Nephron progenitor cell (in vitro differentiated cells): Measurements from ENCODE around the gene TFEB.

Experiments
- DNase-seq: peaks from one replicate; pipeline ENCODE4 v3.0.0; 2021
- H3K27ac Mint-ChIP-seq: 2 replicates; pipeline ENCODE4 v1.8.0; 2021; ENCODE audit warnings: mild to moderate bottlenecking, moderate library complexity, mixed read lengths
- H3K27me3 Mint-ChIP-seq: 2 replicates; pipeline ENCODE4 v1.8.0; 2021; ENCODE audit warnings: mild to moderate bottlenecking, low read depth, mixed read lengths; ENCODE audit not compliant: poor library complexity
- H3K36me3 Mint-ChIP-seq: 2 replicates; pipeline ENCODE4 v1.8.0; 2021; ENCODE audit warnings: low read depth, mixed read lengths
- H3K4me1 Mint-ChIP-seq: 2 replicates; pipeline ENCODE4 v1.8.0; 2021; ENCODE audit warnings: mixed read lengths
- H3K4me3 Mint-ChIP-seq: 2 replicates; pipeline ENCODE4 v1.8.0; 2021; ENCODE audit warnings: mild to moderate bottlenecking, moderate library complexity, mixed read lengths
- H3K9me3 Mint-ChIP-seq: 2 replicates; pipeline ENCODE4 v1.8.0; 2021; ENCODE audit warnings: mild to moderate bottlenecking, moderate library complexity, mixed read lengths
- TF ChIP-seq, protein P1 (sequence below): fragments of 200-600 bp; sonication (generic); IDR thresholded peaks from 2 replicates; pipeline ENCODE4 v1.5.0; 2021; ENCODE audit warnings: antibody characterized with exemption

TFEB gene

GRCh38 chr6:41672016-41672415 is 63.4 kb downstream of the TFEB start:
- H3K36me3 Mint-ChIP-seq, result no peaks in the 10 kb centered on the region
- TF ChIP-seq, protein P1, sequence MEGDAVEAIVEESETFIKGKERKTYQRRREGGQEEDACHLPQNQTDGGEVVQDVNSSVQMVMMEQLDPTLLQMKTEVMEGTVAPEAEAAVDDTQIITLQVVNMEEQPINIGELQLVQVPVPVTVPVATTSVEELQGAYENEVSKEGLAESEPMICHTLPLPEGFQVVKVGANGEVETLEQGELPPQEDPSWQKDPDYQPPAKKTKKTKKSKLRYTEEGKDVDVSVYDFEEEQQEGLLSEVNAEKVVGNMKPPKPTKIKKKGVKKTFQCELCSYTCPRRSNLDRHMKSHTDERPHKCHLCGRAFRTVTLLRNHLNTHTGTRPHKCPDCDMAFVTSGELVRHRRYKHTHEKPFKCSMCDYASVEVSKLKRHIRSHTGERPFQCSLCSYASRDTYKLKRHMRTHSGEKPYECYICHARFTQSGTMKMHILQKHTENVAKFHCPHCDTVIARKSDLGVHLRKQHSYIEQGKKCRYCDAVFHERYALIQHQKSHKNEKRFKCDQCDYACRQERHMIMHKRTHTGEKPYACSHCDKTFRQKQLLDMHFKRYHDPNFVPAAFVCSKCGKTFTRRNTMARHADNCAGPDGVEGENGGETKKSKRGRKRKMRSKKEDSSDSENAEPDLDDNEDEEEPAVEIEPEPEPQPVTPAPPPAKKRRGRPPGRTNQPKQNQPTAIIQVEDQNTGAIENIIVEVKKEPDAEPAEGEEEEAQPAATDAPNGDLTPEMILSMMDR, result no peak
- H3K27me3 Mint-ChIP-seq, result peaks cover 34% of the 10 kb centered on the region
- H3K4me1 Mint-ChIP-seq, result peaks cover 49% of the 10 kb centered on the region
- no peak overlapping the region for H3K27ac Mint-ChIP-seq
- no peak overlapping the region for H3K4me3 Mint-ChIP-seq
- DNase-seq, result no peak
- H3K9me3 Mint-ChIP-seq, result peaks cover 24% of the 10 kb centered on the region

DNA sequence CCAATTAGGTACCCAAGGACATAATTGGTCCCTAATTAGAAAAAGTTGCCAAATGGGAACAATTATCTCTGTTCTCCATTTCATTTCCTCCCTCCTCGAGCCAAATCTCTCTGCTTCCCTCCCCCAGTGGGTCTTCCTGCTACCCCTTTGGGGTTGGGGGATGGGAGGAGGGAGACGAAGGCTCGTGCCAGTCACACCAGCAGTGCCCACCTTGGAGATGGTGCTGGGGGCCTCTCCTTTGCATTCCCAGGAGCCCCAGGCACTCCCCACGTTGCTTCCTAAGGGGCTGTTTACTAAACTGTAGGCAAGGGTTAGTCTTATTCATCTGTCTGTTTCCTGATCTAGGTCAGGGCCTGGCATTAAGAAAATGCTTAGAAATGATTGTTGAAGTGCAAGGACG is 64.0 kb downstream of the TFEB start:
- H3K27ac Mint-ChIP-seq, result no peak overlapping the region
- H3K36me3 Mint-ChIP-seq, result no peaks in the 10 kb centered on the region
- H3K4me1 Mint-ChIP-seq, result peaks cover 46% of the 10 kb centered on the region
- H3K27me3 Mint-ChIP-seq, result peaks cover 30% of the 10 kb centered on the region
- no peak overlapping the region for H3K4me3 Mint-ChIP-seq
- TF ChIP-seq, protein P1, result no peak
- no peak for DNase-seq
- peaks cover 24% of the 10 kb centered on the region for H3K9me3 Mint-ChIP-seq

DNA sequence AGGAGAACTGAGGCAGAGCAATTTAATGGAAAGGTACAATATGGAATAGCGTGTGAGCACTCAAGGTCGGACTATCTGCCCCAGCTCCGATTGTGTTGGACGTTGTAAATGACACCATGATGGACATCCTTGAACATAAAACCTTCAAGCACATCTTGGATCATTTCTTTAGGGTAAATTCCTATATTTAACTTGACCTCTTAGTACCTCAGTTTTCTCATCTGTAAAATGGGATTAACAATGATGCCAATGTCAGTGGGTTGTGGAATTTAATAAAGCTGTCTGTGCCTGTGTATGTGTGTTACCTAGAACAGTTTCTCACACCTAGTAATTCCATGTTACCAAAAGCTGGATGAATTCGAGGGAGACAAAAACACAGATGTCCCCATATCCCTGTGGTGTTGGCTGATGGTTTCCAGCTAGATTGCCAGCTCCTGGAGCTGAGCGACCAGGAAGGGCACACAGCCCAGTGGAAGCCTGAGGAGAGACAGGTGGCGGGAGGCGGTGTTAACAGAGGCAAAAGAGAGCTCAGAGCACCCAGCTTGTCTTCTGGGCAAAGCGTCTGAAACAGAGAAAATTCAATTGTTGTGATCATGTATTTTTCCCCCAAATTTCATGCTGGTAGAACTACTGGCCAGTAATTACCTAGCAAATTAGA is 64.6 kb downstream of the TFEB start:
- Mint-ChIP-seq H3K9me3 (peaks cover 24% of the 10 kb centered on the region), H3K4me3 (no peak overlapping the region), H3K27ac (no peak overlapping the region), H3K36me3 (no peaks in the 10 kb centered on the region), H3K4me1 (peaks cover 40% of the 10 kb centered on the region), H3K27me3 (peaks cover 30% of the 10 kb centered on the region)
- TF ChIP-seq, protein P1, result no peak
- no peak for DNase-seq

DNA sequence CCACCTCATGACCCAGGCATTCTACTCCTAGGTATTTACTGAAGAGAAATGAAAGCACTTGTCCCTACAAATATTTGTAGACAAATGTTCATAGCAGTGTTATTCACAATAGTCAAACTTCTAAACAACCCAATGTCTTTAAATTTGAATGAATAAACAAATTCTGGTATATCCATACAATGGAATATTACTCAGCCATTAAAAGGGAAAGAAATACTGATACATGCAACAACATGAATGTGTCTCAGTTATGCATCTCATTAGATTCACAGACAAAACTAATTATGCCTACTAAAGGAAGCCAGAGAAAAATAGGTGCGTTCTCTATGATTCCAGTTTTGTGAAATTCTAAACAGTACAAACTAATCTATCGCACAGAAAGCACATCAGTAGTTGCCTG is 66.4 kb downstream of the TFEB start:
- Mint-ChIP-seq H3K9me3 (peaks cover 24% of the 10 kb centered on the region), H3K27ac (no peak overlapping the region), H3K27me3 (peaks cover 30% of the 10 kb centered on the region), H3K36me3 (no peaks in the 10 kb centered on the region), H3K4me1 (peaks cover 28% of the 10 kb centered on the region), H3K4me3 (no peak overlapping the region)
- no peak for DNase-seq
- TF ChIP-seq, protein P1, result no peak

- no peak for DNase-seq
- peaks cover 24% of the 10 kb centered on the region for H3K9me3 Mint-ChIP-seq
- H3K27me3 Mint-ChIP-seq, result peaks cover 38% of the 10 kb centered on the region
- no peak overlapping the region for H3K27ac Mint-ChIP-seq
- H3K4me1 Mint-ChIP-seq, result peaks cover 28% of the 10 kb centered on the region
- TF ChIP-seq, protein P1, result no peak
- H3K36me3 Mint-ChIP-seq, result no peaks in the 10 kb centered on the region
- H3K4me3 Mint-ChIP-seq, result no peak overlapping the region
Observed at GRCh38 chr6:41667195-41667594, 68.2 kb downstream of the TFEB start.

GRCh38 chr6:41664271-41664670 is 71.1 kb downstream of the TFEB start:
- H3K4me3 Mint-ChIP-seq, result no peak overlapping the region
- peaks cover 36% of the 10 kb centered on the region for H3K27me3 Mint-ChIP-seq
- no peak for DNase-seq
- TF ChIP-seq, protein P1, result no peak
- no peaks in the 10 kb centered on the region for H3K36me3 Mint-ChIP-seq
- H3K9me3 Mint-ChIP-seq, result peaks cover 11% of the 10 kb centered on the region
- H3K27ac Mint-ChIP-seq, result no peak overlapping the region
- H3K4me1 Mint-ChIP-seq, result peaks cover 32% of the 10 kb centered on the region
